PFSK-1 (cell line): ENCODE measurements around the gene ATP1B2. TPM values are rescaled to one million over a fixed set of nuclear protein-coding genes. Genes with fewer than 3 reads are reported as not detected.

Source experiments
- FOXP2 ChIP-seq: optimal IDR thresholded peaks from 2 replicates; pipeline ENCODE3; 2011; ENCODE audit warnings: borderline replicate concordance, control low read depth, inconsistent platforms; ENCODE audit not compliant: insufficient read depth; ENCODE audit errors: extremely low read length, extremely low read depth
- POLR2AphosphoS5 ChIP-seq: IDR thresholded peaks from 2 replicates; pipeline ENCODE4 v1.6.1; 2012; ENCODE audit warnings: low read depth, mild to moderate bottlenecking, control low read depth, low read length, moderate library complexity
- REST ChIP-seq, 2 experiments: IDR thresholded peaks; 2 replicates each; pipeline versions ENCODE4 v1.6.1 to v1.8.0; 2011 to 2012; ENCODE audit warnings: low read depth in 2 of 2, low read length in 2 of 2, control low read depth in 1 of 2, inconsistent platforms in 1 of 2, mild to moderate bottlenecking in 1 of 2, moderate library complexity in 1 of 2; ENCODE audit not compliant: insufficient read depth in 1 of 2
- SIN3A ChIP-seq: IDR thresholded peaks from 2 replicates; pipeline ENCODE4 v1.6.1; 2012; ENCODE audit warnings: mild to moderate bottlenecking, low read length, moderate library complexity, borderline replicate concordance; ENCODE audit not compliant: insufficient read depth
- TAF1 ChIP-seq: IDR thresholded peaks from 2 replicates; pipeline ENCODE4 v1.6.1; 2012; ENCODE audit warnings: low read length, control low read depth, borderline replicate concordance; ENCODE audit not compliant: insufficient read depth
- polyA plus RNA-seq: library from polyadenylated mRNA; unstranded; fragments of >200 nt; gene quantifications from one replicate; pipeline ENCODE4 v1.2.1, GENCODE V29; 2012; ENCODE audit warnings: low read depth, missing spikeins; ENCODE audit not compliant: insufficient read length

The ATP1B2 gene, protein sequence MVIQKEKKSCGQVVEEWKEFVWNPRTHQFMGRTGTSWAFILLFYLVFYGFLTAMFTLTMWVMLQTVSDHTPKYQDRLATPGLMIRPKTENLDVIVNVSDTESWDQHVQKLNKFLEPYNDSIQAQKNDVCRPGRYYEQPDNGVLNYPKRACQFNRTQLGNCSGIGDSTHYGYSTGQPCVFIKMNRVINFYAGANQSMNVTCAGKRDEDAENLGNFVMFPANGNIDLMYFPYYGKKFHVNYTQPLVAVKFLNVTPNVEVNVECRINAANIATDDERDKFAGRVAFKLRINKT
- 0.51 TPM for polyA plus RNA-seq

GRCh38 chr17:7650509-7651096, at the start of gene ATP1B2:
TSS of gene ATP1B2 (plus strand) at chr17:7650926. CDS start at chr17:7651519, 593 bp downstream.
- TF ChIP-seq POLR2AphosphoS5 (no peak), FOXP2 (no peak), SIN3A (no peak), TAF1 (no peak), REST (IDR thresholded peaks at IDR 0.05; ENCODE audit: insufficient read depth in 1 of 2, low read depth in 2 of 2, low read length in 2 of 2) (no peak)

DNA sequence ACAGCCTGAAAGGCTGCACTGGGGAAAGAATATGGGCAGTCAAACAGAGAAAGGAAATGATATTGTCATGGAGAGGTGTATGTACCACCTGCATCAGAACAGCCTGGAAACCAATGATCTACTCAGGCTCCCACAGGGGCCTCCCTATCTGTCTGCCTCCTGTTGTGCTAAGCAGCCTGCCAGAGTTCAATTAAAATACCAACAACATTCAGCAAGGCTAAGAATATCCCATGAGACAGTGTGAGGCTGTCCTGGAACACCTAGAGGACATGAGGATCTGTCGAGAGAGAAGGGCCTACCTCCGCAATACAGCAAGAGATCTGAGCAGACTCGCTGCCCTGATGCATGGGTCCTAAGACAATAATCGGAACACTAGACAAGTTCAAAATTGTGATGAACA, 44.4 kb upstream of the ATP1B2 start:
- no peak for TF ChIP-seq FOXP2
- no peak for TF ChIP-seq POLR2AphosphoS5
- TF ChIP-seq REST (IDR thresholded peaks at IDR 0.05; ENCODE audit: insufficient read depth in 1 of 2, low read depth in 2 of 2, low read length in 2 of 2), result no peak
- no peak for TF ChIP-seq SIN3A
- TF ChIP-seq TAF1, result no peak

DNA sequence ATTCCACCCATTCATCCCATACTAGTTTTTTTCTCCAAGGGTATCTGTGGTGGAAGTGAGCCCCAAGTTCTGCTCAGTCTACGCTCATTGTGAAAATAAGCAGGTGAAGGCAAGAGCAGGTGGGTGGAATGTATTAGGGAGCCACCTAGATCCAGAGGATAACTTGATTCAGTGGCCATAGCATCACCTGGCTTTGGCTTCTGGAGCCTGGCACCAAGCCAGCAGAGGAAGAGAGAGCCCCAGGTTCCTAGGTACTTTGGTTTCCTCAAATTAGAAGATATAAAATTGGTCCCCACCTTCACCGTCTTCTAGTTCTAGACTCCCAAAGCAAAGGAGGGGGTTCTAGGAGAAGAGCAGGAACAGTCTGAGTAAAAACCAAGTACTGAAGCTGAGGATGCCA, 40.1 kb upstream of the ATP1B2 start:
- TF ChIP-seq REST (IDR thresholded peaks at IDR 0.05; ENCODE audit: insufficient read depth in 1 of 2, low read depth in 2 of 2, low read length in 2 of 2) (no peak), SIN3A (no peak), POLR2AphosphoS5 (no peak), FOXP2 (no peak), TAF1 (no peak)

- no peak for TF ChIP-seq REST (IDR thresholded peaks at IDR 0.05; ENCODE audit: insufficient read depth in 1 of 2, low read depth in 2 of 2, low read length in 2 of 2)
- no peak for TF ChIP-seq FOXP2
- no peak for TF ChIP-seq SIN3A
- TF ChIP-seq POLR2AphosphoS5, result no peak
Observed at GRCh38 chr17:7611635-7612293, 39.0 kb upstream of the ATP1B2 start.

DNA sequence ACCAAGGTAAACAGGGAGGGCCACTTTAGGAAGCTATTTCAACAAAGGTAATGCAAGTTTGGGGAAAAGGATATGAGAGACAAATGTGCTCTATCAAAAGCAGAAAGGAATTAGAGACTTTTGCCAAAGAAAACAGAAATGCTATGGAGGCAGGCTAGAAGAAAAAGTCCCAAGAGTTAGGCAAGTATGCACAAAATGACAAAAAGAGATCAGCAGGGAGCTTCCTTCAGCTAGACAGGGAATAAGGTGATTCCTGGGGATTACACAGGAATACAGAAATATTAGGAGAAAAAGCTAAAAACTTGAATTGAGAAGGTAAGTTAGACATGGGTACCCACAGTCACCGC, 38.5 kb upstream of the ATP1B2 start:
- no peak for TF ChIP-seq REST (IDR thresholded peaks at IDR 0.05; ENCODE audit: insufficient read depth in 1 of 2, low read depth in 2 of 2, low read length in 2 of 2)
